Measurements from ENCODE around the gene NFIX. TPM values are rescaled to one million over a fixed set of nuclear protein-coding genes. Genes with fewer than 3 reads are reported as not detected.

Gene NFIX
- total and polyA plus RNA-seq, 2 of the 13 experiments (the other 11 are each of a cell fraction or from before 2014, with no cell fraction given): 3.4 to 5.4 TPM

DNA sequence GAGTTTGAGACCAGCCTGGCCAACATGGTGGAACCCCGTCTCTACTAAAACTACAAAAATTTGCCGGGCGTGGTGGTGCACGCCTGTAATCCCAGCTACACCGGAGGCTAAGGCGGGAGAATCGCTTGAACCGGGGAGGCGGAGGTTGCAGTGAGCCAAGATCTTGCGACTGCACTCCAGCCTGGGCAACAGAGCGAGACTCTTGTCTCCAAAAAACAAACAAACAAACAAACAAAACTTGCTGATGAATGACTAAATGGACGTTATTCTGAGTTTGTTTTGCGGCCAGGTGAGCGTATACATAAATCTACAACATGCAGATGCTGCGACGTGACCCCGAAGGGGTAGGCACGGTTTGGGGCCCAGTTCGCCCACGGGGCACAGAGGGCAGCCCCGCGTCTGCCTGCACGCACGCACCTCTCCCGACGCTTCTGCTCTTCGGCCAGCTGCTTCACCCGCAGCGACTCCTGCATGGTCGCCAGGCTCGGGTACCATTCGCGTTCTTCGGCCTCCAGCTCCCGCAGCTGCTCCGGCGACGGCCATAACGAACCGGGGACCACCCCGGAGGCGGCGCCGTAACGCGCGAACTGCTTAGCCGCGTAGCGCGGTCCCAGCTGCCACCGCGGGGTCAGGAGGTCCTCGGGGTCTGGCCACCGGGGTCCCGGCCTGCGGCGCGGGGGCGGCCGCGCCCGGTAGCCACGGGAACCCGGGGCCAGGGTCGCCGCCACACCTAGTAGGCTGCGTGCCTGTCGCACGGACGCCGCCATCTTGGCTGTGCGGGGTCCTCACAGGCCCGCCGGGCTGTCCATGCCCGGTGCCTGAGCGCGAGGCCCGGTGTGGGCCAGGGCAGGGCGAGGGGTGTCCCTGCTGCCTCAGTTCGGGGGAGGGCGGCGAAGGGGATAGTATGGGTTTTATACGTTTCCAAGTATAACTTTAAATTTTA is 38.6 kb upstream of the NFIX start, which contains the start of gene GADD45GIP1 (continued):
- TF ChIP-seq, protein P1, sequence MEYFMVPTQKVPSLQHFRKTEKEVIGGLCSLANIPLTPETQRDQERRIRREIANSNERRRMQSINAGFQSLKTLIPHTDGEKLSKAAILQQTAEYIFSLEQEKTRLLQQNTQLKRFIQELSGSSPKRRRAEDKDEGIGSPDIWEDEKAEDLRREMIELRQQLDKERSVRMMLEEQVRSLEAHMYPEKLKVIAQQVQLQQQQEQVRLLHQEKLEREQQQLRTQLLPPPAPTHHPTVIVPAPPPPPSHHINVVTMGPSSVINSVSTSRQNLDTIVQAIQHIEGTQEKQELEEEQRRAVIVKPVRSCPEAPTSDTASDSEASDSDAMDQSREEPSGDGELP (IDR thresholded peaks at IDR 0.05; ENCODE audit: borderline replicate concordance, low read depth): no peak
- TF ChIP-seq, protein P2, sequence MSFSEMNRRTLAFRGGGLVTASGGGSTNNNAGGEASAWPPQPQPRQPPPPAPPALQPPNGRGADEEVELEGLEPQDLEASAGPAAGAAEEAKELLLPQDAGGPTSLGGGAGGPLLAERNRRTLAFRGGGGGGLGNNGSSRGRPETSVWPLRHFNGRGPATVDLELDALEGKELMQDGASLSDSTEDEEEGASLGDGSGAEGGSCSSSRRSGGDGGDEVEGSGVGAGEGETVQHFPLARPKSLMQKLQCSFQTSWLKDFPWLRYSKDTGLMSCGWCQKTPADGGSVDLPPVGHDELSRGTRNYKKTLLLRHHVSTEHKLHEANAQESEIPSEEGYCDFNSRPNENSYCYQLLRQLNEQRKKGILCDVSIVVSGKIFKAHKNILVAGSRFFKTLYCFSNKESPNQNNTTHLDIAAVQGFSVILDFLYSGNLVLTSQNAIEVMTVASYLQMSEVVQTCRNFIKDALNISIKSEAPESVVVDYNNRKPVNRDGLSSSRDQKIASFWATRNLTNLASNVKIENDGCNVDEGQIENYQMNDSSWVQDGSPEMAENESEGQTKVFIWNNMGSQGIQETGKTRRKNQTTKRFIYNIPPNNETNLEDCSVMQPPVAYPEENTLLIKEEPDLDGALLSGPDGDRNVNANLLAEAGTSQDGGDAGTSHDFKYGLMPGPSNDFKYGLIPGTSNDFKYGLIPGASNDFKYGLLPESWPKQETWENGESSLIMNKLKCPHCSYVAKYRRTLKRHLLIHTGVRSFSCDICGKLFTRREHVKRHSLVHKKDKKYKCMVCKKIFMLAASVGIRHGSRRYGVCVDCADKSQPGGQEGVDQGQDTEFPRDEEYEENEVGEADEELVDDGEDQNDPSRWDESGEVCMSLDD (CRISPR knock-in tag; IDR thresholded peaks at IDR 0.05; ENCODE audit: borderline replicate concordance): no peak; the same call in 1 of the 2 replicates
- TF ChIP-seq REXO4 (CRISPR knock-in tag; IDR thresholded peaks at IDR 0.05; ENCODE audit: borderline replicate concordance) (no peak), CREB1 (IDR thresholded peaks at IDR 0.05) (no peak), CREB1 (CRISPR knock-in tag; IDR thresholded peaks at IDR 0.05) (no peak), ZKSCAN1 (IDR thresholded peaks at IDR 0.05; ENCODE audit: low read length) (peak; percentile 68; the same call in 1 of the 2 replicates), NRL (CRISPR knock-in tag; IDR thresholded peaks at IDR 0.05; ENCODE audit: borderline replicate concordance) (peak; percentile 65), KMT2A (CRISPR knock-in tag; IDR thresholded peaks at IDR 0.05) (0 out of 2 replicates have a peak, but pooled peaks have one; percentile 34), ZNF605 (CRISPR knock-in tag; IDR thresholded peaks at IDR 0.05) (no peak; the same call in 1 of the 2 replicates), ZMYM4 (CRISPR knock-in tag; IDR thresholded peaks at IDR 0.05) (0 out of 2 replicates have a peak, but pooled peaks have one; percentile 8), ARHGAP35 (CRISPR knock-in tag; IDR thresholded peaks at IDR 0.05; ENCODE audit: borderline replicate concordance) (peak; percentile 70; the same call in 1 of the 2 replicates), ATF1 (CRISPR knock-in tag; IDR thresholded peaks at IDR 0.05) (no peak), TCF12 (IDR thresholded peaks at IDR 0.05) (no peak), TCF12 (CRISPR knock-in tag; IDR thresholded peaks at IDR 0.05) (no peak)
- TF ChIP-seq, protein P3, sequence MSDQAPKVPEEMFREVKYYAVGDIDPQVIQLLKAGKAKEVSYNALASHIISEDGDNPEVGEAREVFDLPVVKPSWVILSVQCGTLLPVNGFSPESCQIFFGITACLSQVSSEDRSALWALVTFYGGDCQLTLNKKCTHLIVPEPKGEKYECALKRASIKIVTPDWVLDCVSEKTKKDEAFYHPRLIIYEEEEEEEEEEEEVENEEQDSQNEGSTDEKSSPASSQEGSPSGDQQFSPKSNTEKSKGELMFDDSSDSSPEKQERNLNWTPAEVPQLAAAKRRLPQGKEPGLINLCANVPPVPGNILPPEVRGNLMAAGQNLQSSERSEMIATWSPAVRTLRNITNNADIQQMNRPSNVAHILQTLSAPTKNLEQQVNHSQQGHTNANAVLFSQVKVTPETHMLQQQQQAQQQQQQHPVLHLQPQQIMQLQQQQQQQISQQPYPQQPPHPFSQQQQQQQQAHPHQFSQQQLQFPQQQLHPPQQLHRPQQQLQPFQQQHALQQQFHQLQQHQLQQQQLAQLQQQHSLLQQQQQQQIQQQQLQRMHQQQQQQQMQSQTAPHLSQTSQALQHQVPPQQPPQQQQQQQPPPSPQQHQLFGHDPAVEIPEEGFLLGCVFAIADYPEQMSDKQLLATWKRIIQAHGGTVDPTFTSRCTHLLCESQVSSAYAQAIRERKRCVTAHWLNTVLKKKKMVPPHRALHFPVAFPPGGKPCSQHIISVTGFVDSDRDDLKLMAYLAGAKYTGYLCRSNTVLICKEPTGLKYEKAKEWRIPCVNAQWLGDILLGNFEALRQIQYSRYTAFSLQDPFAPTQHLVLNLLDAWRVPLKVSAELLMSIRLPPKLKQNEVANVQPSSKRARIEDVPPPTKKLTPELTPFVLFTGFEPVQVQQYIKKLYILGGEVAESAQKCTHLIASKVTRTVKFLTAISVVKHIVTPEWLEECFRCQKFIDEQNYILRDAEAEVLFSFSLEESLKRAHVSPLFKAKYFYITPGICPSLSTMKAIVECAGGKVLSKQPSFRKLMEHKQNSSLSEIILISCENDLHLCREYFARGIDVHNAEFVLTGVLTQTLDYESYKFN (CRISPR knock-in tag; conservative IDR thresholded peaks at IDR 0.05): no peak
- TF ChIP-seq, protein P4, sequence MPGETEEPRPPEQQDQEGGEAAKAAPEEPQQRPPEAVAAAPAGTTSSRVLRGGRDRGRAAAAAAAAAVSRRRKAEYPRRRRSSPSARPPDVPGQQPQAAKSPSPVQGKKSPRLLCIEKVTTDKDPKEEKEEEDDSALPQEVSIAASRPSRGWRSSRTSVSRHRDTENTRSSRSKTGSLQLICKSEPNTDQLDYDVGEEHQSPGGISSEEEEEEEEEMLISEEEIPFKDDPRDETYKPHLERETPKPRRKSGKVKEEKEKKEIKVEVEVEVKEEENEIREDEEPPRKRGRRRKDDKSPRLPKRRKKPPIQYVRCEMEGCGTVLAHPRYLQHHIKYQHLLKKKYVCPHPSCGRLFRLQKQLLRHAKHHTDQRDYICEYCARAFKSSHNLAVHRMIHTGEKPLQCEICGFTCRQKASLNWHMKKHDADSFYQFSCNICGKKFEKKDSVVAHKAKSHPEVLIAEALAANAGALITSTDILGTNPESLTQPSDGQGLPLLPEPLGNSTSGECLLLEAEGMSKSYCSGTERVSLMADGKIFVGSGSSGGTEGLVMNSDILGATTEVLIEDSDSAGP (CRISPR knock-in tag; IDR thresholded peaks at IDR 0.05; ENCODE audit: borderline replicate concordance): peak; percentile 94
- TF ChIP-seq, protein P5, sequence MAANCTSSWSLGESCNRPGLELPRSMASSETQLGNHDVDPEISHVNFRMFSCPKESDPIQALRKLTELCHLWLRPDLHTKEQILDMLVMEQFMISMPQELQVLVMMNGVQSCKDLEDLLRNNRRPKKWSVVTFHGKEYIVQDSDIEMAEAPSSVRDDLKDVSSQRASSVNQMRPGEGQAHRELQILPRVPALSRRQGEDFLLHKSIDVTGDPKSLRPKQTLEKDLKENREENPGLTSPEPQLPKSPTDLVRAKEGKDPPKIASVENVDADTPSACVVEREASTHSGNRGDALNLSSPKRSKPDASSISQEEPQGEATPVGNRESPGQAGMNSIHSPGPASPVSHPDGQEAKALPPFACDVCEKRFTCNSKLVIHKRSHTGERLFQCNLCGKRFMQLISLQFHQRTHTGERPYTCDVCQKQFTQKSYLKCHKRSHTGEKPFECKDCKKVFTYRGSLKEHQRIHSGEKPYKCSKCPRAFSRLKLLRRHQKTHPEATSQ (CRISPR knock-in tag; IDR thresholded peaks at IDR 0.05; ENCODE audit: borderline replicate concordance): 0 out of 2 replicates have a peak, but pooled peaks have one; percentile 35
